Neural cell (in vitro differentiated cells): ENCODE data around the gene BROX.

Source experiments
- CTCF ChIP-seq: fragments of 450-650 bp; IDR thresholded peaks from 2 replicates; pipeline ENCODE4 v1.5.1; 2014; ENCODE audit warnings: antibody characterized with exemption, mild to moderate bottlenecking, moderate library complexity; ENCODE audit not compliant: poor library complexity, severe bottlenecking
- EP300 ChIP-seq: fragments of 450-650 bp; conservative IDR thresholded peaks from 2 replicates; pipeline ENCODE4 v1.6.1; 2014; ENCODE audit warnings: antibody characterized with exemption, mild to moderate bottlenecking, moderate library complexity; ENCODE audit not compliant: poor library complexity, severe bottlenecking
- EZH2 ChIP-seq: fragments of 200-600, 300-800 bp; shearing (Covaris generic), sonication (generic); IDR thresholded peaks from 2 replicates; pipeline ENCODE4 v1.6.1; 2014; ENCODE audit warnings: antibody characterized with exemption, low read length, borderline replicate concordance, mild to moderate bottlenecking; ENCODE audit not compliant: insufficient read depth, poor library complexity, severe bottlenecking
- MXI1 ChIP-seq: fragments of 450-650 bp; conservative IDR thresholded peaks from 2 replicates; pipeline ENCODE4 v1.6.1; 2014; ENCODE audit warnings: antibody characterized with exemption, mild to moderate bottlenecking; ENCODE audit not compliant: poor library complexity, severe bottlenecking
- POLR2AphosphoS5 ChIP-seq: IDR thresholded peaks from 2 replicates; pipeline ENCODE4 v1.6.1; 2012
- RAD21 ChIP-seq: fragments of 450-650 bp; conservative IDR thresholded peaks from 2 replicates; pipeline ENCODE4 v1.6.1; 2014; ENCODE audit warnings: antibody characterized with exemption, mild to moderate bottlenecking, moderate library complexity
- REST ChIP-seq: IDR thresholded peaks from 2 replicates; pipeline ENCODE4 v1.6.1; 2012; ENCODE audit warnings: borderline replicate concordance
- SMC3 ChIP-seq: fragments of 450-650 bp; conservative IDR thresholded peaks from 2 replicates; pipeline ENCODE4 v1.6.1; 2014; ENCODE audit warnings: antibody characterized with exemption, mild to moderate bottlenecking, moderate library complexity; ENCODE audit not compliant: poor library complexity
- TAF1 ChIP-seq: IDR thresholded peaks from 2 replicates; pipeline ENCODE4 v1.6.1; 2012; ENCODE audit warnings: low read depth

GRCh38 chr1:222702210-222702609 lies 10.2 kb upstream of the BROX start:
- TF ChIP-seq EZH2 (no peak), CTCF (no peak), EP300 (no peak), TAF1 (no peak), RAD21 (no peak), REST (no peak), POLR2AphosphoS5 (no peak), SMC3 (no peak), MXI1 (no peak)
